HG03280 (cell line): ENCODE measurements around the gene CORO1C.
"Not testable (repeated sequence)": the region's sequence is repeated elsewhere in the genome, so short reads cannot be mapped to it uniquely, and the experiment has no call there.

Experiments
- ATAC-seq: cut with Tn5 transposase; IDR thresholded peaks from one replicate; pipeline ENCODE4 v1.9.1; 2021; ENCODE audit warnings: mild to moderate bottlenecking, moderate library complexity; ENCODE audit not compliant: unreplicated experiment

The CORO1C gene

DNA sequence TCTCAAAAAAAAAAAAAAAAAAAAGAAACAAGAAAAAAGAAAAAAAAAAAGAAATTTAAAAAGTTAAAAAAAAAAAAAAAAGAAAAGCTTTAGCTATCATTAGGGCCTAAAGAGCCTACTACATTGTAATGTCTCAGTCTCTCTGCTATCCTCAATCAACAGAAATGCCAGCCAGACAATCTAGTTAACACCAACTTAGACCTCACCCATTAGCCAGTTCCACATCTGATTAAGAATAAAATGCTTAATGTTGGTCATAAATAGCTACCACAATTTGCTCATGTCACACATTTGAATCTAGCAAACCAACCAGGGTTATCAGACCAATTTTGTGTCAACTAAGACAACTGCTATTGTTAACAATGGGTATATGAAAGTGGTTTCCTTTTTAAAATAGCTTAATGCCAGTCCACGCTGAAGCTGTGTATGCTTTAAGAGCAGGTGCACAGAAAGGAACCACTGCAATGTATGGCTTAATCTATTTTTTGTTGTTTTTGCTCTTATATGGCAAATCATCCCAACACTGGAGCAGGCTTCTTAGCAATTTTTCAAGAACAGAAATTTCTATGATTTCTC is 52.1 kb downstream of the CORO1C start:
- no peak for ATAC-seq

GRCh38 chr12:108678104-108678730 is 53.1 kb downstream of the CORO1C start:
- no peak for ATAC-seq

GRCh38 chr12:108677381-108677780 is 53.9 kb downstream of the CORO1C start:
- no peak for ATAC-seq

- no peak for ATAC-seq
These were observed 54.6 kb downstream of the CORO1C start for GRCh38 chr12:108676707-108677106.

- ATAC-seq: no peak
These were observed 55.5 kb downstream of the CORO1C start for GRCh38 chr12:108675792-108676191.

DNA sequence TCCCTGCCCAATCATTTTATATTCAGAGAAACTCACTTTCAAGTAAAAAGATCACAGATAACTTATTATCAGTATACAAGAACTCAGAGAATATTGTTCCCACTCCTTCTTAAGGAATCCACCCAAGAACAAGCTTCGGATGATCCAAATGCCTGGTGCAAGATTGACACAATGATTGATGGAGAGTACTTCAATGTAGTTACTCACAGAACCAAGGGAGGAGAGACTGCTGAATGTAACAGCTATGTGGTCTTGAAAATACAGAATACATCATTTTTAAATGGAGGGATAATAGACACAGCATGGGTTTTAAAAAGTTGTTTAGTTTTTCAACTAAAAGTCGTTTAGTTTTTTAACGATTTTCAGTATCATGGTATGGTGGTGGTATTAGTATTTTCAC is 59.3 kb downstream of the CORO1C start:
- ATAC-seq: no peak

- ATAC-seq: no peak
These were observed 60.2 kb downstream of the CORO1C start for GRCh38 chr12:108671110-108671509.

GRCh38 chr12:108670066-108670631 is 61.2 kb downstream of the CORO1C start:
- ATAC-seq: no peak

- ATAC-seq: no peak
These were observed 62.8 kb downstream of the CORO1C start for GRCh38 chr12:108668542-108668941.

DNA sequence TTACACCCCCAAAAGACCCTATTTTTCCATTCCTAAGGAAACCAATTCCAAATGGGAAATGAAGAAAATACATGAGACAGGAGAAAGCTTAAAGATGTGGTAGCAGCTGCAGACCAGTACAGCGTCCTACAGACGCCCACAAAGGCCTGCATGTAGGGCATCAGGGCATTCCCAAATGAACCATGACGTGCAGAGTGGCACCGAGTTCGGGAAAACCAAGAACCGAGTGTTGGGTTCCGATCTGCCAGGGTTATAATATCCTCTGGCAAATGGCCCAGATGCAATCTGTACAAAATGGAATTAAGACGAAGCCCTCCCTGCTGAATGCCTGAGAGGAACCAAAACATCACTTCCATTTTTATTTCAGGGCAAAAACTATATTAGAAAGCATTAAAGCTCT is 63.3 kb downstream of the CORO1C start:
- ATAC-seq: no peak

DNA sequence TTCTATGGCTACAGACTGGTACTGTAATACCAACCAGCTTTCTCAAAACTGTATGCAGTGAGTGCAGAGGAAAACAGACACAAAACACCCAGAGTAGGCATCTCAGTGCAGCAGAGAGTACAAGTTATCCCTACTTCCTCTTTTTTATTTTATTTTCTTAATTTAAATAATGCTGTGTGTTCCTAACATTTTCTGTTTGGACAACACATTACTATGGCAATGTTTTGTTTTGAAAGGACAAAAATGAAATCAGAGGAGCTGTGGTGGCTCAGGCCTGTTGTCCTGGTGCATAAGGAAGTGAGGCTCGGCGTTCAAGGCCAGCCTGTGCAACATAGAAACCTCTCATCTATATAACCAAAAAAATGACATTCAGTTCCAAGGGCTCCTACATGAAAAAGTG is 64.0 kb downstream of the CORO1C start:
- no peak for ATAC-seq

DNA sequence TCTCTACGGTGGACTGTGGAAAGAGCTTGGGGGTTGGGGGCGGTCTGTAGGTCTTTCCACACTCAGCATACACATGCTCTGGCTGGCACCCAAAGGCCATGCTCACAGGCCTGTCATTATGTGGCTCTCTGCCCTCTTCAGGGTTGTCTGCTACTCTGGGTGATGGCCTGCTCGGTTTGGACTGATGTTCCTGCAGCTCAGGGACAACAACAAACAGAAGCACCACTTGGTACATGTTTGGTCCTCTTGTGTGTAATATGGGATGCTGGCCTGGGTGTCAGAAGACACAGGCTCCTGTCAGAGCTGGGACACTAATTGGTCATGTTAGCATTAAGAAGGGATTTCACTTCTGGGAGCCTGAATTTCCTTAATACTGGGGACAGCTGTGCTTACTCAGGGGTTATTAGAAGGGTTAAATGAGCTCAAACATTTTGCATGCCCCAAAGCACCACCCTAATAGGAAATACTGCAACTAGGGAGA is 64.9 kb downstream of the CORO1C start:
- ATAC-seq: no peak

GRCh38 chr12:108665608-108666202 is 65.6 kb downstream of the CORO1C start:
- no peak for ATAC-seq

DNA sequence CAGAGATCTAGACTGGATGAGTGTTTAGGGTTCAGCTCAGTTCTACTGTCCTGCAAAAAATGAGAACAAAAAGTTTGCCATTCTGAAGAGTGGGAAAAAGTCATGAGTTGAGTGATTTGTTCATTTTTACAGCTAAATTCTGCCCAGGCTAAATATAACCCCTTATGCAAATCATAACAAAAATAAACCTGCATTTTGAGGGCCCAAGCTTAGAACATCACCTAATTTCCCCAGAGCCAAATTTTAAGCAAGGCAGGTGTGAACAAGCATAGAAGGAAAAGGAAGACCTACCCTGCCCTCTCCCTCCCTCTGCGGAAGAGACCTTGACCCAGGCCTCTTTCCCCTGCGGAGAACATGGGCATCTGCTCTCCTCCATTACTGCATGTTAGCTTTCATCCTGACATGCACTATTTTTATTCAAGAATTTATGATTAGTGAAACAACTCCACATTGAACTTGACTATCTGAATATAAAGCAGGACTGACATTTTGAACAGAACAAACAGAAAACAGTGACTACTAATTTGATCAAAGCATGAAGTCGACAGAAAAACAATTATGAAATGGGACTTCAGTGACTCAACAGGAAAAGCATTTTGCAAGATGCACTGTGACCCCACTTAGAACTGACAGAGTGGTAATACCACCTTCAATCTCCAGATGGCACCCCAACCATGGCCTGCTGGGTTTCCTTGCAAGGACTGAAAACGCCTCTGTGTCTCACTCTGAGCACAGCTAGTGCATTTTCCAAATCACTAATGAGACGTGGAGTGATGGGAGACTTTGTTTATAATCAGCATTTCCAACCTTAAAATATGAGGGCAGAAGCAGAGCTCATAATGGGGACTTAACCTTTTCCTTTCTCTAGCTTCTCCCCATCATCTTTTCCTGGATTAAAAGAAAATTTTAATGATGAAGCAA is 66.7 kb downstream of the CORO1C start:
- ATAC-seq: peak; percentile 78

DNA sequence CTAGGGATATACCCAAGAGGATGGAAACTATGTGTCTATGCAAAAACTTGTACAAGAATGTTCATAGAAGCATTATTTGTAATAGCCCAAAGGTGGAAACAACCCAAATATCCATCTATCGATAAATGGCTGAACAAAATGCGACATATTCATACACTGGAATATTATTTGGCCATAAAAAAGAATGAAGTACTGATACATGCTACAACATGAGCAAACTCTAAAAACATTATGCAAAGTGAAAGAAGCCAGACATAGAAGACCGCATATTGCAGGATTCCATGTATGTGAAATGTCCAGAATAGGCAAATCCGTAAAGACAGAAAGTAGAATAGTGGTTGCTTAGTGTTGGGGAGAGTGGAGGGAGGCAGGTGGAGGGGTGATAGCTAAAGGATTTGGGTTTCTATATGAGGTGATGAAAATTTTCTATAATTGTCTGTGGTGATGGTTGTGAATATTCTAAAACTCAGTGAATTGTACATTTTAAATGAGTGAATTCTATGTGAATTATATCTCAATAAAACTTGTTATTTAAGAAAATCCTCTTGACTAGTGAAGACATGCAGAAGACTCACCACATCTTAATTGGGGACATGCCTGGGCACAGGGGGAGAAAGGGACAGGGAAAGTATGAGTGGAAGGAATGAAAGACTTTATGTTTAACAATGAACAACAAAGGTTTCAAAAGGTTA is 67.8 kb downstream of the CORO1C start:
- ATAC-seq: no peak

DNA sequence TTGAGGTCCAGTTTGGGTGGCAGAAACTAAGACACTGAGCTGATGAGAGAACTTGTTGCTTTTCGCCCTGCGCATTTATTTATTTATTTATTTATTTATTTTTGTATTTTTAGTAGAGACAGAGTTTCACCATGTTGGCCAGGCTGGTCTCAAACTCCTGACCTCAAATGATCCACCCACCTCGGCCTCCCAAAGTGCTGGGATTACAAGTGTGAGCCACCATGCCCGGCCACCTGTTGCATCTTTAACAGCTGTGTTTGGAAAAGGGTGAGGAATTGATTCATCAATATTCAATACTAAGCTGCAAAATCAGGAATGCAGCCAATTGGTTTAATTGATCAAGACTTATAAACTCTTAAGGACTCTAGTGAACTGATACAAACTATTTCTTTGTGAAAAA is 73.2 kb downstream of the CORO1C start:
- ATAC-seq: not testable (repeated sequence)

GRCh38 chr12:108657130-108657745 is 74.1 kb downstream of the CORO1C start:
- no peak for ATAC-seq

DNA sequence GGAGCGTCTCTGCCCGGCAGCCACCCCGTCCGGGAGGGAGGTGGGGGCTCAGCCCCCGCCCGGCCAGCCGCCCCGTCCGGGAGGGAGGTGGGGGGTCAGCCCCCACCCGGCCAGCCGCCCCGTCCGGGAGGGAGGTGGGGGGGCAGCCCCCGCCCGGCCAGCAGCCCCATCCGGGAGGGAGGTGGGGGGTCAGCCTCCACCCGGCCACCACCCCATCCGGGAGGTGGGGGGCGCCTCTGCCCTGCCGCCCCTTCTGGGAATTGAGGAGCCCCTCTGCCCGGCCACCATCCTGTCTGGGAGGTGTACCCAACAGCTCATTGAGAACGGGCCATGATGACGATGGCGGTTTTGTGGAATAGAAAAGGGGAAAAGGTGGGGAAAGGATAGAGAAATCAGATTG is 75.1 kb downstream of the CORO1C start:
- not testable (repeated sequence) for ATAC-seq

DNA sequence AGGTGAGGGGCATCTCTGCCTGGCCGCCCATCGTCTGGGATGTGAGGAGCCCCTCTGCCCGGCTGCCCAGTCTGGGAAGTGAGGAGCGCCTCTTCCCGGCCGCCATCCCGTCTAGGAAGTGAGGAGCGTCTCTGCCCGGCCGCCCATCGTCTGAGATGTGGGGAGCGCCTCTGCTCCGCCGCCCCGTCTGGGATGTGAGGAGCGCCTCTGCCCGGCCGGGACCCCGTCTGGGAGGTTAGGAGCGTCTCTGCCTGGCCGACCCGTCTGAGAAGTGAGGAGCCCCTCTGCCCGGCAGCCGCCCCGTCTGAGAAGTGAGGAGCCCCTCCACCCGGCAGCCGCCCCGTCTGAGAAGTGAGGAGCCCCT is 75.5 kb downstream of the CORO1C start:
- not testable (repeated sequence) for ATAC-seq

DNA sequence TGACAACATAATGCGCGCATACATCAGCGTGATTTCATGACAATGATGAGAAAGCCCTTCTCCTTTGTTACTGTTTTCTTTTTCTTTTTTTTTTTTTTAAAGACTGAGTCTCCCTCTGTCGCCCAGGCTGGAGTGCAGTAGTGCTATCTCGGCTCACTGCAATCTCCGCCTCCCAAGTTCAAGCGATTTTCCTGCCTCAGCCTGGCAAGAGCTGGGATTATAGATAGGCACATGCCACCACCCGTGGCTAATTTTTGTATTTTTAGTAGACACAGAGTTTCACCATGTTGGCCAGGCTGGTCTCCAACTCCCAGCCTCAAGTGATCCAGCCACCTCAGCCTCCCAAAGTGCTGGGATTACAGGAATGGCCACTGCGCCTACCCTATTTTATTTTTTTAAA is 76.7 kb downstream of the CORO1C start:
- ATAC-seq: not testable (repeated sequence)
